MV-4-11 (cell line): ENCODE results near the gene ERBB4.
"Not testable (repeated sequence)": the region's sequence is repeated elsewhere in the genome, so short reads cannot be mapped to it uniquely, and the experiment has no call there.

Experiments
- DNase-seq: peaks from one replicate; lab custom pipeline; 2025; lab: John Stamatoyannopoulos, UW

ERBB4 gene

DNA sequence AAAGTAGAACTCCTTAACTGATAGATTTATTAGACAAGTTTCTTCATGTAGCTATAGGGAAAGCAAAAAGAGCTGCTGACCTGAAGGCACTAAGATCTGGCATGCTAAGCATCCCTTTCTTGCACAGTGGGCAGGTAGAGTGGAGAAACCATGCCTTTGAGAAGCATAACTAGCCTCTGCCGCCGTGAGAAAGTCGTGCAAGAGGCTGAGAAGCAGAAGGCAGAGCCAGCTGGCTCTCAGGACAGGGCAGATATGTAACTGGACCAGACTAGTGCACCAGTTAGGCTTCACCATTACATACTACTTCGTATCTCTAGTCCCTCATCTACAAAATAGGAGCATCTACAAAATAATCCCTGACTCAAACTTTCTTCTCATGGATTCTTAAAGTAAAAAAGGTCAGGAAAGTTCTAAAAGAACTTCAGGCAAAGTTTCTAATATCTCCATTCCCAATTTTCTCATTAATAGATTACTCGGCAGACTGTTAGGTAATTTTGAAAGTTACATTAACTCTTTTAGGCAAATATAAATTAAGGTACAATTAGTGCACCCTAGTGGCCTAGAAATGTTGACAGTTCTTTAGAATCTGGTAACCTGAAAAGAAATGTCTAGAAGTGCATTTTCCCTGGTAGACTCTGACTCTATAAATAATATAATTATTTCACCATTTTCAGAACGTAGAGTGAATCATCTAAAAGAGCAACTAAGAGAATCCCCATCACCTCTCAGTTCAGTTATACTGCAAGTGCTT is 10.3 kb downstream of the ERBB4 start:
- DNase-seq: no peak

GRCh38 chr2:212526059-212526458 is 12.5 kb downstream of the ERBB4 start:
- no peak for DNase-seq

- no peak for DNase-seq
These were observed 14.8 kb downstream of the ERBB4 start for GRCh38 chr2:212523756-212524155.

DNA sequence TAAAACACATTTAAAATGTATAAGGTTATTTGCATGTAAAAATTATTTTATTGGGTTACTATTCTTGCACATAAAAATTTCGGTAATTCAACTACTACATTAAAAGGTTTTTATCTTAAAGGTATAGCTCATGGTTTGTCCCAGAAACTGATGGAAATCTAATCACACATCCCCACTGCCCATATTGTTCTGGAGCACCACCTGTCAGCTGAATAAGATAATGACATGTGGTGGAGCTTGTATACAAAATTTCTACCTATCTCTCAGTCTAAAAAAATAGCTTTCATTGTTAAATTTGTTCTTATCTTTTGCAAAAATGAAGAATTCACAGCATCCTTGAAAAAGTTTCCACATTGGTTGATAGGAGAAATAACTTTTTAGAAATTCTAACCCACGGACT is 18.3 kb downstream of the ERBB4 start:
- no peak for DNase-seq

DNA sequence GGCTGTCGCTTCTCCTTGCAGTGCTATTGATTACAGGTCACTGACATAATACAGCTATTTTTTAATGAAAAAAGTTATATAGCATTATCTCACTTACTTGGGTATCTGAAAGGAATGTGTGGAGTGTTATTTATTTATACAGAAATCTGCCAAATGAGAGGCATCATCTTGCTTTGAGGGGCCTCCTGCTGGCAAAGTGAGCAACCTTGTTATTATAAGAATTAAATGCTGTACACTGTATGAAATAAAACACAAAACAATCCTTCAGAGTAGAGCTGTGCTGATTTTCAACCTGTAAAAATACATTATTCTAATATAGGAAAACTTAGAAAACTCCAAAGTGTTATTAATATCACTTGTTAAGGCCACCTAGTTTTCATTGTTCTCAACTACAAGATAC is 20.9 kb downstream of the ERBB4 start:
- no peak for DNase-seq

DNA sequence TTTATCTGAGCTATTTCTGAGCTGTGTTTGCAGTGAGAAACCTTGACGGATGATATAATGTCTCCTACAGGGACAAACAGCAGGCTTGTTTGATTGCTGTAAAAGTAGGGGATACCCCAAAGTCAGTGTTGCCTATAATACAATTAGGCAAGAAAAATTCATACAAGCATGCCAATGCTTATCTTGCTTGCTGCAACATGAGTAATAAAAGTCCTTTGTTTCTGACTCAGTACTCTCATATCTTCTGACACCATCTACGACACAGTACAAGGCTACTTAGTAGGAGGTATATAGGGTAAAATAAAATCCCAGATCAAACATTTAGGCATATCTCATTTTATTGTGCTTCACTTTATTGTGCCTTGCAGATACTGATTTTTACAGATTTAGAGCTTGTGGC is 33.0 kb downstream of the ERBB4 start:
- no peak for DNase-seq

- DNase-seq: no peak
These were observed 43.6 kb downstream of the ERBB4 start for GRCh38 chr2:212495046-212495445.

DNA sequence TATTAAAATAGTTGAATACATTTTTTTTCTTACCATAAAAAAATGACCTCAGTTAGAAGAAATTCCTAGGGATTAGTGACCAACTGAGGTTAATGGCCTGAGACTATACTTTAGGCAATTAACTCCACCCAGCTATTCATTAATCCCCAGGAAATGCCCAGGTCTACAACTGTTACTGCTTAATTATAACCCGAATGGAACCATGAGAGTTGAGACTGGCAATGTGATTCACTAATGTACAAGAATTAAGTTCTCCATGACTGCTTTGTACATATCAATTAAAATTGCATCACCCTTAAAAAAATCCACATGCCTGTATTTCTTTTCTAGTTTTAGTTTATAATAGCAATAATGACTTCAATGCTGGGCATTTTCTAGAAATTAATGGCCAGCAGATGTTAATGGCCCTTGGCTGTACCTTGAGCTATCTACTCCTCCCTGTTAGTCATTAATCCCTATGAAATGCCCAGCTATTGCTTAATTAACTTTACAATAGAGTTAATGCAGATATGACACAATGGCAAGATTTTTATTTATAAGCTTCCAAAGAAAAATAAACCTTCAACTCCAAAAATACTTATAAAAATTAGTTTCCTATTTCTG is 44.1 kb downstream of the ERBB4 start:
- DNase-seq: no peak

- DNase-seq: no peak
These were observed 48.8 kb downstream of the ERBB4 start for GRCh38 chr2:212489719-212490346.

GRCh38 chr2:212488611-212489010 is 50.0 kb downstream of the ERBB4 start:
- DNase-seq: no peak

DNA sequence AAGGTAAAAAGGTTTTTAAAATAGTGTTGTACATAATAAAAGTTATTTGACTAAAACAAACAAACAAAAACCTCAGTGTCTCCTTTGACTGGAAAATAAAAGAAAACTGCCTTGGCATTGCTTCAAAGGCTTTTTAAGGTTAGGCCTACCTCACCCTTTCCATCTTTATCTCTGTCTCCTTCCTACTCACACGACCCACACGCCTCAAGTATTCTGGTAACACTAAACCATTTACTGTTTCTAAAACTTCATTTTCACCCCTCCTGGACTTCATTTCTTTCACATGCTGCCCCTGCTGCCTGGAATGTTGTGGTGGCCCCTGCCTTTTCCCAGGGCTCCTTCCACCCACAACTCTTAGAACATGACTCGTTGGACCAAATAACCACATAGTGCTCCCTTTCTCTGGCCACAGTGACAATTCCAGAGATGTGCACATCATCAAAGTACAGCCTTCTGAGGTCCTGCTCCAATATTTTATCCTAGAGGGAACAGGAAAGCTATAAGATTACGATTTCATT is 54.0 kb downstream of the ERBB4 start:
- DNase-seq: no peak

DNA sequence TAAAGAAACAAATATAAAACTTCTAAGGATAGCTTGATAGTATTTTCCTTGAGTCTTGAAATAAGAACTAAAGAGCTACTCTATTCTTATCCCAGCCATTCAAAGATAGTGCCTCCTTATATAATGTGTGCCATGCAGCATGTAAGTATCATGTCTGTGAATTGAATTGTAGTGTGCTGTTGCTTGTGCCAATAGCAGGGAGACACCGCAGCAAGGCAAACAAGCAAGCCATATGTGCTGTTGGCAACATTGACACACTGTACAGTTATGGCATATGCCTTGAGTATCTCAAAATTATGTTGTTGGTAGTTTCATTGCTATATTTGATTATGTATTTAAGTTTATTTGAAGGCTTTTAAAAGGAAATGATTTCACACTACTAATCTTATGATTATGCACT is 58.2 kb downstream of the ERBB4 start:
- DNase-seq: no peak

DNA sequence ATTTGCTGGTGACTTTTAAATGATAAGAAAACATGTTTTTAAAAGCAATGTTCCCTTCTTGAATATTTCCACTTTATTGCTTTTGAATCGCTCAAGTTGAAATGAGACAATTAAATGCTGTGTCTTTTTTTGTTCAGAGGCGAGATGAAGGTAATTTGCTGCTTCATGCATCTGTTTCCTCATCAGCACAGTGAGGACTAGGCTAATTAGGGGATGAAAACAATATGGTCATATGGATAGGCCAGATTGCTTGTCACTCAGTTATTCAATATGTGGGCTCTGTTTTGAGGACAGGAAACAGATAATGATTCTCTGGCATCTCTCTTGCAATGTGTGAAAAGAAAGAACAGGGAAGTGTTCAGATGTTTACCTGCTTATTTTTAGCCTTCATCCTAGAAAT is 61.0 kb downstream of the ERBB4 start:
- no peak for DNase-seq

- DNase-seq: no peak
These were observed 65.4 kb downstream of the ERBB4 start for GRCh38 chr2:212473211-212473610.

DNA sequence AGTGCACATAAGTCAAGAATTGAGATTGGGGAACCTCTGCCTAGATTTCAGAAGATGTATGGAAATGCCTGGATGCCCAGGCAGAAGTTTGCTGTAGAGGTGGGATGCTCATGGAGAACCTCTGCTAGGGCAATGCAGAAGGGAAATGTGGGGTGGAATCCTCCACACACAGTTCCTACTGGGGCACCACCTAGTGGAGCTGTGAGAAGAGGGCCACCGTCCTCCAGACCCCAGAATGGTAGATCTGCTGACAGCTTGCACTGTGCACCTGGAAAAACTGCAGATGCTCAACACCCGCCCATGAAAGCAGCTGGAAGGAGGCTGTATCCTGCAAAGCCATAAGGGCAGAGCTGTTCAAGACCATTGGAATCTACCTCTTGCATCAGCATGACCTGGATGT is 71.1 kb downstream of the ERBB4 start:
- not testable (repeated sequence) for DNase-seq

DNA sequence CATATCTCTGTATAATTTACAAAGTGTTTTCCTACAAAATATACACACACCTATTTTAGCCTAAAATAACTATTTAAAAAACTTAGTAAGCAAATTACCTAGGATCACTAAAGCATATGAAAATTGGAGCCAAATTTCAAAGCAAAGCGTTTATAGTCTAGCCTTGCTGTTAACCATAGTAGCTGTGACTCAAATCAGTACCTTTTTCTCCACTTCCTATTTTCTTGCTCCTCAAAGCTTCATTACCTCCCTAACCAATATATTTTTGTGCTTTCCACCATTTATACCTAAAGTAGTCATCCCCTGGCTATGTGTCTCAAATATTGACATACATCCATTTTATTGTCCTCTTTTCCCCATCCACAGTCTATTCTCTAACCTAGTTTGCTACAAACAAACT is 73.1 kb downstream of the ERBB4 start:
- DNase-seq: no peak

DNA sequence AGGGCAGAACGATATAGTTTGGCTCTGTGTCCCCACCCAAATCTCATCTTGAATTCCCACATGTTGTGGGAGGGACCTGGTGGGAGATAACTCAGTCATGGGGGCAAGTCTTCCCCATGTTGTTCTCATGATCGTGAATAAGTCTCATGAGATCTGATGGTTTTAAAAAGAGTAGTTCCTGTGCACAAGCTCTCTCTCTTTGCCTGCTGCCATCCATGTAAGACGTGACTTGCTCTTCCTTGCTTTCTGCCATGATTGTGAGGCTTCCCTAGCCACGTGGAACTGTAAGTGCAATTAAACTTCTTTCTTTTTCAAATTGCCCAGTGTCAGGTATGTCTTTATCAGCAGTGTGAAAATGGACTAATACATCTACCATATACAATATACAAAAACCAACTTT is 76.9 kb downstream of the ERBB4 start:
- not testable (repeated sequence) for DNase-seq

- DNase-seq: no peak
These were observed 84.5 kb downstream of the ERBB4 start for GRCh38 chr2:212454149-212454548.

DNA sequence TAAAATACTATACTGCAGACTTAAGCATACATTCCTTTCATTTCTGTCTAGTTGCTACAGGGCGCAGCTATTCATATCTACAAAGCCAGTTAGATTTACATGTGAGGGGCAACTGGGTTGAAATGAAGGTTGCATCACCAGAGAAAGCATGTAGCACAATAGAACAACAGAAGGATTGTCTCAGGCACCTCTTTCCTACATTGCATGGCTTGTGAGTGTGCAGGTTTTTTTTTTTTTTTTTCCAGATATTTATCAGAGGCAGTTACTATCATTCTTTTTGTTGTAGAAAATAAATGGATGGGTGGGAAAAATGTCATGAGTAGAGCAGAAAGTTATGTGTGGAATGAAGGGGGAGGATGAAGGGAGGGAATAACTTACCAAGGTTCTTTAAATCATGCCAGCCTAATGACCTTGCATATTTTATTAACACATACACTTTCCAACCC is 86.8 kb downstream of the ERBB4 start:
- no peak for DNase-seq

- DNase-seq: no peak
These were observed 89.9 kb downstream of the ERBB4 start for GRCh38 chr2:212448698-212449097.

DNA sequence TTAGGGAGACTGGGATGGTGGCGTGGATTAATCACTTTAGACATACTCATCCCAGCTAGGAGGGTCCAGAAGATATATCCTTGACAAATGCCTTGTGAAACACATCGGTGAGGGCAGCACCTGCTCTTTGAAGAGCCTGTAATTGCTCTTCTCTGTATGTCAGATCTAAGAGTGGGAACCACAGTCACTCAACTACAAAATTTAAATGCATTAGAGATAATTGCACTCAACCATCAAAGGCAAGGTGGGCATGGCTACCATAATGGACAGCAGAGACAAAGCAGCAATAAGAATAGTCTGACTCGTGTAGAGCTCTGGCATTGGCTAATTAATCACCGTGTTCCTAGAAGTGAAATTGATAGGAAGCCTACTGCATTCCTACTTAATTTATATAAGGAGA is 96.8 kb downstream of the ERBB4 start:
- no peak for DNase-seq

DNA sequence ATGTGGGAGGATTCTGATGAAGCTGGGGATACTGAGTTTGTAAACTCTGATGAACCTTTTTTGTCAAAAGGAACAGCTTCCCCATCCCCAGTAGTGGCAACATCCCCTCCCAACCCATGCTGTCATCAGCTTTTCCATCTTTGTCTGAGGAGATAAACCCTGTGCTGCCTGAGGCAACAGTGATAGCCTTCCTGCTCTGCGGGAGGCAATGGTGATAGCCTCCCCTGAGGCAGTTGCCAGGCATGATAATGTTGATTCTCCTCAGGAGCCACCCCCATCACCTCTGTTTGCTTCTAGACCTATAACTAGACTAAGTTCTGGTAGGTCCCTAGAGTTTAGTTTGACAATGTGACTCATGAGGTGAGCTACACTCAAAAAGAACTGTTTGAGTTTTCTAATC is 97.5 kb downstream of the ERBB4 start:
- DNase-seq: no peak
